Activated T-cell treated with anti-CD3 and anti-CD28 coated beads, Interleukin-2, amount 50 U/mL, for 72 hours (primary cell): Measurements from ENCODE around the gene RPL27A. TPM values are rescaled to one million over a fixed set of nuclear protein-coding genes. Genes with fewer than 3 reads are reported as not detected.
A peak's percentile ranks its signal among the peaks of the same experiment; 100 is the strongest.
"Not testable (repeated sequence)": the region's sequence is repeated elsewhere in the genome, so short reads cannot be mapped to it uniquely, and the experiment has no call there.

Source experiments
- ATAC-seq, 2 donors: fragments of 150-1000 bp; cut with Tn5 transposase; replicated peaks in 1 of 2; 2 replicates each; pipeline ENCODE4 v1.10.0; 2021; ENCODE audit warnings: moderate library complexity in 2 of 2, mild to moderate bottlenecking in 1 of 2
- DNase-seq, 2 donors: peaks; one replicate each; pipeline ENCODE4 v3.0.0; 2021 to 2022; ENCODE audit warnings: mixed read lengths in 1 of 2
- H3K27ac Mint-ChIP-seq: one replicate; pipeline ENCODE4 v1.8.0; 2022; ENCODE audit warnings: mild to moderate bottlenecking, moderate library complexity, mixed read lengths
- H3K27me3 Mint-ChIP-seq: one replicate; pipeline ENCODE4 v1.8.0; 2022; ENCODE audit warnings: low read depth, mixed read lengths
- H3K36me3 Mint-ChIP-seq, 2 donors: one replicate each; pipeline ENCODE4 v1.8.0; 2022; ENCODE audit warnings: mixed read lengths in 2 of 2, mild to moderate bottlenecking in 1 of 2; ENCODE audit not compliant: insufficient read depth in 2 of 2
- H3K4me1 Mint-ChIP-seq: one replicate; pipeline ENCODE4 v1.8.0; 2022; ENCODE audit warnings: low read depth, mixed read lengths
- H3K4me3 Mint-ChIP-seq, 2 donors: one replicate each; pipeline ENCODE4 v1.8.0; 2022; ENCODE audit warnings: mild to moderate bottlenecking in 2 of 2, mixed read lengths in 2 of 2, moderate library complexity in 2 of 2
- H3K9me3 Mint-ChIP-seq, 2 donors: one replicate each; pipeline ENCODE4 v1.8.0; 2022; ENCODE audit warnings: mixed read lengths in 2 of 2
- total RNA-seq, 2 donors: library from RNA; stranded (reverse); gene quantifications; one replicate each; pipeline ENCODE4 v1.2.3, GENCODE V29; 2022

The RPL27A gene
- total RNA-seq, 2 donors from 2014 or later = 1,081 to 1,146 TPM

GRCh38 chr11:8654503-8654902, 28.1 kb upstream of the RPL27A start:
- ATAC-seq (peak in 1 of 2 donors; percentile 47), DNase-seq (no peak)
- no peaks in the 10 kb centered on the region for H3K4me1 Mint-ChIP-seq
- no peaks in the 10 kb centered on the region for H3K9me3 Mint-ChIP-seq
- no peaks in the 10 kb centered on the region for H3K36me3 Mint-ChIP-seq
- H3K27ac Mint-ChIP-seq = peak overlapping the region; percentile 92
- peak overlapping the region in 1 of 2 donors; percentile 10 for H3K4me3 Mint-ChIP-seq
- H3K27me3 Mint-ChIP-seq = no peaks in the 10 kb centered on the region

DNA sequence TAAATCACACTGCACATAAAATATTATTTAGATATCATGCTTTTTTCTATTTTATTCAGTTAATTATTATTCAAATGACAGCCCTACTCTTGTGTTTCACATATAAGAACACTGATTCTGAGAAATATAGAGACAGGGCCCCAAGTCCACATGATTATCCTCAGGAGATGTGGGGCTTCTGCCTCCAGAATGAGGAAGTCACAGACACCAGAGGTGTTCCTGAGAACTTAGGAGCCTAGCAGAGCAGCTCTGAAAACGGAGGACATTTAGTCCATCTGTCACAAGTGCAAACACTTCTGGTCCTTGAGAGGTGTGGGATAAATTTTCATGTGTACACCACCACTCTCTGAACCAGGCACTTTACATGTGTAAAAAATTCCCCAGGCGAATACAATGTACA, 26.3 kb upstream of the RPL27A start:
- ATAC-seq = no peak
- no peaks in the 10 kb centered on the region for H3K36me3 Mint-ChIP-seq
- no peak overlapping the region for H3K27ac Mint-ChIP-seq
- H3K4me1 Mint-ChIP-seq = no peaks in the 10 kb centered on the region
- no peak for DNase-seq
- H3K4me3 Mint-ChIP-seq = no peak overlapping the region
- H3K27me3 Mint-ChIP-seq = no peaks in the 10 kb centered on the region
- H3K9me3 Mint-ChIP-seq = no peaks in the 10 kb centered on the region

DNA sequence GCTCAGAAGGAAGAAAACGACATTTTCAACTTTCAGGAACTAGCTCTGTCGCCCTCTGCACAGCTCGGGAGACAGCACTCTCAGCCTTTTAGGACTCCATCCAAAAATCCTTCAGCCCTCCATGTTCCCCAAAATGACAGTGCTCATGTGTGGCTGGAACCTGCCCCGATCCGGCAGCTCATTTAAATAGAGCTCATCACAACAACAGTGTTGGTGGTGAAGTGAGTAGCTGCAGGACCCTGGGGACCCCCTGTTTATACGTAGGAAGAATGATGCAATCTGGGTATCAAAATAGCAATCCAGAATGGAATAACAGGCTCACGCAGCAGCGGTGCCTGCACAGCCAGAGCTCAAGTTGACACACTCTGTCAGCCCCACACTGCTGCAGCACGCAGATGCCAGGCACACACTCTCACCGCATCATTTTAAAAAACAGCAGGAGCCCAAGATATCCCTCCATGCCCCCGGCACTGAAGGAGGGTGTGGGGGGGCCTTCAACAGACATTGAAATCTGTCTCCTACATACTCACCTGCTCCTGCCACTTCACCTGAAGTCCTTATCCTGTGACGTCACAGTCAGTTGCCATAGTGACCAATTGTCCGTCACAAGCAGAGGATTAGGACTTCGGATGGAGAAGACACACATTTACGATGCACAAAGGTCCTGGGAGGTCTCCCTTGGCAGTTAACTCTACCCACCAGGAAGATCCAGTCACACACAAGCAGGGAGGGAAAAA, 24.1 kb upstream of the RPL27A start:
- Mint-ChIP-seq H3K27ac (peak overlapping the region; percentile 43), H3K27me3 (no peaks in the 10 kb centered on the region), H3K36me3 (no peaks in the 10 kb centered on the region), H3K4me1 (no peaks in the 10 kb centered on the region), H3K4me3 (no peak overlapping the region), H3K9me3 (no peaks in the 10 kb centered on the region)
- no peak for ATAC-seq
- no peak for DNase-seq

DNA sequence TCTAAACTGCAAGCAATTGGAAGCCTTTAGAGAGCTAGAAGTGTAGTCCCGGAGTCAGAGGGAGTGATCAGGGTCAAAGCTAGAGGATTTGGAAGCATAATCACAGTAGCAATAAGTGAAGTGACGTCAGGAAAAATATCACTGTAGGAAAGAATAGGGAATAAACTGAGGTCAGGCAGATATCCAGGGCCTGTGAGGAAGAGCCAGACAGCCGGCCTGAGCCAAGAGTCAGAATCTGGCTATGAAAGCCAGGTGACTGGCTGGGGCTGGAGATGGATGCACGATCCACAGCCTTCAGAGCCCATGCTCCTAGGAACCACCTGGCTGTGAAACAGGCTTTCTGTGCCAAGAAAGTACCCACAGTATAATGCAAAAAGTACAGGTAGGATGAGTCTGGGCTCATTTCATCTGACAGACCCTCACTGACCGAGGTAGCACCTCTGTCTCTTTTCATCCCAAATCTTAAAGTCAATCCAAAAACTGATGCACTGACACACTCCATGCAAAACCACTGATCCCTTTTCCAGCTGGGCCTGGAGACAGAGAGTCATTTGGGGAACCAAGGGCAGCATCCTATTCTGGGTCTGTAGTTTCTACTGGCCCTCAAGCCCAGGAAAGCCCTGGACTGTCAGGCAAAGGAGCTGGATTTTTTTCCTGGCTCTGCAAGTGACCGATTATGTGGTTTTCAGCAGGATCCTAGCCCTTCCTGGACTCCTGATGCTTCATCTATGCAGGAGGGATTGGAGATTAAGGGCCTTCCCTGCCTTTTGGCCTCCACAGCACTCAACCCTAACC, 21.4 kb upstream of the RPL27A start:
- H3K4me3 Mint-ChIP-seq = no peak overlapping the region
- H3K36me3 Mint-ChIP-seq = no peaks in the 10 kb centered on the region
- DNase-seq = no peak
- no peak overlapping the region for H3K27ac Mint-ChIP-seq
- no peak for ATAC-seq
- H3K27me3 Mint-ChIP-seq = no peaks in the 10 kb centered on the region
- H3K9me3 Mint-ChIP-seq = no peaks in the 10 kb centered on the region
- H3K4me1 Mint-ChIP-seq = no peaks in the 10 kb centered on the region

GRCh38 chr11:8665222-8665621, 17.4 kb upstream of the RPL27A start:
- H3K36me3 Mint-ChIP-seq = no peaks in the 10 kb centered on the region
- no peak overlapping the region for H3K27ac Mint-ChIP-seq
- DNase-seq (no peak), ATAC-seq (no peak)
- no peaks in the 10 kb centered on the region for H3K27me3 Mint-ChIP-seq
- H3K9me3 Mint-ChIP-seq = no peaks in the 10 kb centered on the region
- no peak overlapping the region for H3K4me3 Mint-ChIP-seq
- no peaks in the 10 kb centered on the region for H3K4me1 Mint-ChIP-seq

GRCh38 chr11:8670081-8670480, 12.5 kb upstream of the RPL27A start:
- DNase-seq, H3K27ac Mint-ChIP-seq, H3K27me3 Mint-ChIP-seq, H3K9me3 Mint-ChIP-seq, H3K4me3 Mint-ChIP-seq, H3K36me3 Mint-ChIP-seq, ATAC-seq, H3K4me1 Mint-ChIP-seq: not testable (repeated sequence)

GRCh38 chr11:8671193-8671612, 11.4 kb upstream of the RPL27A start:
- ATAC-seq (no peak), DNase-seq (no peak)
- no peaks in the 10 kb centered on the region for H3K27me3 Mint-ChIP-seq
- H3K27ac Mint-ChIP-seq = no peak overlapping the region
- peaks cover 1 to 8% of the 10 kb centered on the region in 2 donors for H3K36me3 Mint-ChIP-seq
- H3K9me3 Mint-ChIP-seq = no peaks in the 10 kb centered on the region
- H3K4me1 Mint-ChIP-seq = no peaks in the 10 kb centered on the region
- no peak overlapping the region for H3K4me3 Mint-ChIP-seq

DNA sequence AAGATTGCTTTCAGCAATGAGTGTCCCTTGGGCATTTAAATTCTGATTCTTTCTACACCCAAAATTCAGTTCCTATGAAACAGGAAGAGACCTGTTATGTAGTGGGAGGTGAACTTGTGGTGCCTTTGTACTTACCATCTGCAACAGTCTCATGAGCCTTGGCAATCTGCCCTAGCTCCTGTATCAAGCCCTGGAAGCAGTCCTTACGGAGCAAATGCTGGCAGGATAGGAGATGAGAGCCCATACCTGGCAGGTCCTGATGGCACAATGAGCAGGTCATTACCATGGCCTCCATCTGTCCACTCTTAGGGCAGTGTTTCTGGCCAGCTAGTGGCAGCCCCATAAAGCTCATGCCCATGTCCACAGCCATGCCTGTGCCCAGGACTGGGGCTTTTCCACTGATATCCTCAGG, 10.9 kb upstream of the RPL27A start:
- Mint-ChIP-seq H3K36me3 (peaks cover 1 to 8% of the 10 kb centered on the region in 2 donors), H3K9me3 (no peaks in the 10 kb centered on the region), H3K4me1 (no peaks in the 10 kb centered on the region), H3K4me3 (no peak overlapping the region), H3K27me3 (no peaks in the 10 kb centered on the region), H3K27ac (no peak overlapping the region)
- ATAC-seq (no peak), DNase-seq (no peak)

- Mint-ChIP-seq H3K36me3 (peaks cover 1 to 8% of the 10 kb centered on the region in 2 donors), H3K9me3 (no peaks in the 10 kb centered on the region), H3K4me1 (no peaks in the 10 kb centered on the region), H3K27ac (no peak overlapping the region), H3K4me3 (no peak overlapping the region), H3K27me3 (no peaks in the 10 kb centered on the region)
- DNase-seq (no peak), ATAC-seq (no peak)
Observed at GRCh38 chr11:8672346-8672745, 10.2 kb upstream of the RPL27A start.

GRCh38 chr11:8674859-8675258, 7.7 kb upstream of the RPL27A start:
- ATAC-seq = no peak
- no peak overlapping the region for H3K4me3 Mint-ChIP-seq
- H3K9me3 Mint-ChIP-seq = no peaks in the 10 kb centered on the region
- H3K27me3 Mint-ChIP-seq = no peaks in the 10 kb centered on the region
- H3K27ac Mint-ChIP-seq = no peak overlapping the region
- no peak for DNase-seq
- peaks cover 1 to 11% of the 10 kb centered on the region in 2 donors for H3K36me3 Mint-ChIP-seq
- H3K4me1 Mint-ChIP-seq = no peaks in the 10 kb centered on the region

GRCh38 chr11:8676458-8676857, 6.1 kb upstream of the RPL27A start:
- ATAC-seq (no peak), DNase-seq (no peak)
- Mint-ChIP-seq H3K27me3 (no peaks in the 10 kb centered on the region), H3K4me3 (no peak overlapping the region), H3K27ac (no peak overlapping the region), H3K36me3 (peaks cover 8 to 15% of the 10 kb centered on the region in 2 donors), H3K4me1 (peaks cover 12% of the 10 kb centered on the region), H3K9me3 (peaks cover 0 to 4% of the 10 kb centered on the region in 2 donors)

- no peak for ATAC-seq
- H3K27me3 Mint-ChIP-seq = no peaks in the 10 kb centered on the region
- peaks cover 15 to 21% of the 10 kb centered on the region in 2 donors for H3K36me3 Mint-ChIP-seq
- DNase-seq = no peak
- H3K9me3 Mint-ChIP-seq = peaks cover 0 to 4% of the 10 kb centered on the region in 2 donors
- H3K4me1 Mint-ChIP-seq = peaks cover 29% of the 10 kb centered on the region
- H3K4me3 Mint-ChIP-seq = no peak overlapping the region
- no peak overlapping the region for H3K27ac Mint-ChIP-seq
Observed at GRCh38 chr11:8679006-8679405, 3.6 kb upstream of the RPL27A start.

GRCh38 chr11:8681837-8682302, 722 bp upstream of the RPL27A start:
- Mint-ChIP-seq H3K4me1 (peaks cover 57% of the 10 kb centered on the region), H3K4me3 (peak overlapping the region; percentile 89 to 94), H3K27me3 (no peaks in the 10 kb centered on the region), H3K9me3 (peaks cover 0 to 4% of the 10 kb centered on the region in 2 donors), H3K27ac (peak overlapping the region; percentile 96), H3K36me3 (peaks cover 26 to 41% of the 10 kb centered on the region in 2 donors)
- DNase-seq (no peak), ATAC-seq (no peak)
